Stomach (tissue), 4 donors: Measurements from ENCODE around the gene HSD11B1L.

ENCODE experiments used
- POLR2A ChIP-seq, 4 donors: fragments of 450-650 bp; IDR thresholded peaks; one replicate each; pipeline ENCODE4 v1.6.1; 2016; ENCODE audit warnings: antibody characterized with exemption in 4 of 4, control low read depth in 2 of 4, mild to moderate bottlenecking in 1 of 4, moderate library complexity in 1 of 4
- POLR2AphosphoS5 ChIP-seq, 3 donors: sonication (generic); formaldehyde crosslinking; IDR thresholded peaks; one replicate each; pipeline ENCODE4 v1.6.1; 2016; ENCODE audit warnings: antibody characterized with exemption in 3 of 3
- TF ChIP-seq, protein P1 (sequence below), 7 experiments: fragments of 450-650 bp in 4 of 7; fragments of 200-600 bp in 3 of 7; sonication (generic) in 3 of 7; IDR thresholded peaks; one replicate each; pipeline ENCODE4 v1.5.1; 2016 to 2019; ENCODE audit warnings: antibody characterized with exemption in 7 of 7, control low read depth in 2 of 7, mild to moderate bottlenecking in 1 of 7

- TF ChIP-seq POLR2AphosphoS5 (IDR thresholded peaks at IDR 0.05): no peak
- TF ChIP-seq, protein P1, sequence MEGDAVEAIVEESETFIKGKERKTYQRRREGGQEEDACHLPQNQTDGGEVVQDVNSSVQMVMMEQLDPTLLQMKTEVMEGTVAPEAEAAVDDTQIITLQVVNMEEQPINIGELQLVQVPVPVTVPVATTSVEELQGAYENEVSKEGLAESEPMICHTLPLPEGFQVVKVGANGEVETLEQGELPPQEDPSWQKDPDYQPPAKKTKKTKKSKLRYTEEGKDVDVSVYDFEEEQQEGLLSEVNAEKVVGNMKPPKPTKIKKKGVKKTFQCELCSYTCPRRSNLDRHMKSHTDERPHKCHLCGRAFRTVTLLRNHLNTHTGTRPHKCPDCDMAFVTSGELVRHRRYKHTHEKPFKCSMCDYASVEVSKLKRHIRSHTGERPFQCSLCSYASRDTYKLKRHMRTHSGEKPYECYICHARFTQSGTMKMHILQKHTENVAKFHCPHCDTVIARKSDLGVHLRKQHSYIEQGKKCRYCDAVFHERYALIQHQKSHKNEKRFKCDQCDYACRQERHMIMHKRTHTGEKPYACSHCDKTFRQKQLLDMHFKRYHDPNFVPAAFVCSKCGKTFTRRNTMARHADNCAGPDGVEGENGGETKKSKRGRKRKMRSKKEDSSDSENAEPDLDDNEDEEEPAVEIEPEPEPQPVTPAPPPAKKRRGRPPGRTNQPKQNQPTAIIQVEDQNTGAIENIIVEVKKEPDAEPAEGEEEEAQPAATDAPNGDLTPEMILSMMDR (IDR thresholded peaks at IDR 0.05): no peak
- TF ChIP-seq POLR2A (IDR thresholded peaks at IDR 0.05): no peak
Observed at GRCh38 chr19:5697022-5697889, 16.4 kb downstream of the HSD11B1L start.
